Measurements from ENCODE around the gene ZDHHC5.
A peak's percentile ranks its signal among the peaks of the same experiment; 100 is the strongest.
"Not testable (repeated sequence)": the region's sequence is repeated elsewhere in the genome, so short reads cannot be mapped to it uniquely, and the experiment has no call there.

ZDHHC5 gene

GRCh38 chr11:57644748-57645688, 22.9 kb upstream of the ZDHHC5 start:
- DNase-seq = peak; percentile 70

GRCh38 chr11:57645689-57646085, 22.2 kb upstream of the ZDHHC5 start:
- no peak for DNase-seq

GRCh38 chr11:57646194-57646798, 21.6 kb upstream of the ZDHHC5 start:
- DNase-seq = no peak

- no peak for DNase-seq
Measured at GRCh38 chr11:57646799-57647303, 21.1 kb upstream of the ZDHHC5 start.

GRCh38 chr11:57647372-57647771, 20.5 kb upstream of the ZDHHC5 start:
- DNase-seq = no peak

GRCh38 chr11:57647960-57648800, 19.7 kb upstream of the ZDHHC5 start:
- DNase-seq = no peak

GRCh38 chr11:57648801-57649735, 18.8 kb upstream of the ZDHHC5 start:
- no peak for DNase-seq

- peak; percentile 58 for DNase-seq
Measured at GRCh38 chr11:57649826-57650738, 17.8 kb upstream of the ZDHHC5 start, which contains the start of gene YPEL4. Gene YPEL4, minus strand, starts transcription at chr11:57649912. Its CDS starts 2,805 bp downstream, at chr11:57647107.

- DNase-seq = no peak
Measured at GRCh38 chr11:57650739-57651090, 17.2 kb upstream of the ZDHHC5 start.

GRCh38 chr11:57651408-57651807, 16.5 kb upstream of the ZDHHC5 start:
- no peak for DNase-seq

- DNase-seq = not testable (repeated sequence)
Measured at GRCh38 chr11:57652230-57652629, 15.7 kb upstream of the ZDHHC5 start.

GRCh38 chr11:57652662-57653061, 15.3 kb upstream of the ZDHHC5 start:
- DNase-seq = no peak

GRCh38 chr11:57653163-57653562, 14.8 kb upstream of the ZDHHC5 start:
- no peak for DNase-seq

GRCh38 chr11:57656885-57657193, 11.1 kb upstream of the ZDHHC5 start:
- no peak for DNase-seq

GRCh38 chr11:57657194-57658022, 10.5 kb upstream of the ZDHHC5 start, which contains the start of gene CLP1:
Gene CLP1, plus strand, starts transcription at chr11:57657762. Its CDS starts 1,715 bp downstream, at chr11:57659477.
- peak; percentile 97 for DNase-seq

- DNase-seq = no peak
Measured at GRCh38 chr11:57658023-57658361, 9.9 kb upstream of the ZDHHC5 start.

GRCh38 chr11:57659669-57660068, 8.2 kb upstream of the ZDHHC5 start:
- DNase-seq = no peak

GRCh38 chr11:57662893-57663292, 5.0 kb upstream of the ZDHHC5 start:
- no peak for DNase-seq

GRCh38 chr11:57663975-57664374, 3.9 kb upstream of the ZDHHC5 start:
- DNase-seq = no peak

GRCh38 chr11:57667117-57667735, 688 bp upstream of the ZDHHC5 start:
- DNase-seq = peak; percentile 97
